SK-N-SH (cell line): ENCODE data around the gene CLINT1. TPM values are rescaled to one million over a fixed set of nuclear protein-coding genes. Genes with fewer than 3 reads are reported as not detected.

ENCODE experiments used
- CTCF ChIA-PET: fragments of 300-600, 350-600 bp; formaldehyde crosslinking; extraction: SDS; loops from one replicate; lab custom pipeline; 2021; lab: Yijun Ruan, JAX
- POLR2A ChIA-PET: fragments of 350-600 bp; sonication (Branson Sonifier 250); formaldehyde crosslinking; extraction: SDS; loops from one replicate; lab custom pipeline; 2020; ENCODE audit warnings: antibody characterized with exemption, inconsistent platforms; lab: Yijun Ruan, JAX
- DNase-seq: peaks from one replicate; pipeline ENCODE4 v3.0.0; 2012
- H2AFZ ChIP-seq: fragments of 200-600 bp; sonication (generic); 2 replicates; pipeline ENCODE4 v1.8.1; 2016; ENCODE audit warnings: antibody characterized with exemption, mild to moderate bottlenecking, low read depth
- H3F3A ChIP-seq: fragments of 200-600 bp; sonication (generic); replicated peaks from 2 replicates; pipeline ENCODE3; 2016; ENCODE audit warnings: antibody characterized with exemption, mild to moderate bottlenecking; ENCODE audit not compliant: insufficient read depth
- H3K27ac ChIP-seq, 2 experiments: fragments of 200-500 bp in 1 of 2; fragments of 200-600 bp in 1 of 2; sonication (Bioruptor generic) in 1 of 2; sonication (generic), shearing (Covaris generic) in 1 of 2; 2 replicates each; pipeline versions ENCODE4 v1.5.1 to v1.6.1; 2014 to 2016; ENCODE audit warnings: low read depth in 2 of 2, inconsistent platforms in 1 of 2, low read length in 1 of 2, mild to moderate bottlenecking in 1 of 2, mixed read lengths in 1 of 2
- H3K27me3 ChIP-seq: fragments of 200-600 bp; sonication (generic), shearing (Covaris generic); 2 replicates; pipeline ENCODE4 v1.6.1; 2016; ENCODE audit warnings: mixed run types; ENCODE audit not compliant: insufficient read depth
- H3K36me3 ChIP-seq, 2 experiments: fragments of 200-500 bp in 1 of 2; fragments of 200-600 bp in 1 of 2; sonication (Bioruptor generic) in 1 of 2; sonication (generic) in 1 of 2; replicated peaks in 1 of 2; 2 replicates each; pipeline versions ENCODE3 to v1.5.1; 2014 to 2016; ENCODE audit warnings: low read length in 1 of 2, mild to moderate bottlenecking in 1 of 2; ENCODE audit not compliant: insufficient read depth in 2 of 2, control insufficient read depth in 1 of 2
- H3K4me1 ChIP-seq, 2 experiments: fragments of 200-500 bp in 1 of 2; fragments of 200-600 bp in 1 of 2; sonication (Bioruptor generic) in 1 of 2; sonication (generic), shearing (Covaris generic) in 1 of 2; 2 replicates each; pipeline versions ENCODE4 v1.5.1 to v1.6.1; 2014 to 2016; ENCODE audit warnings: low read depth in 1 of 2, low read length in 1 of 2, mixed run types in 1 of 2; ENCODE audit not compliant: insufficient read depth in 2 of 2, control insufficient read depth in 1 of 2
- H3K4me2 ChIP-seq: fragments of 200-600 bp; sonication (generic), shearing (Covaris generic); 2 replicates; pipeline ENCODE4 v1.6.1; 2017; ENCODE audit warnings: mixed run types
- H3K4me3 ChIP-seq, 2 experiments: fragments of 200-500 bp in 1 of 2; fragments of 200-600 bp in 1 of 2; sonication (Bioruptor generic) in 1 of 2; sonication (generic), shearing (Covaris generic) in 1 of 2; 2 replicates each; pipeline versions ENCODE4 v1.5.1 to v1.8.1; 2014 to 2016; ENCODE audit warnings: low read depth in 2 of 2, inconsistent platforms in 1 of 2, low read length in 1 of 2, mild to moderate bottlenecking in 1 of 2, mixed read lengths in 1 of 2, moderate library complexity in 1 of 2
- H3K79me2 ChIP-seq: fragments of 200-600 bp; sonication (generic); 2 replicates; pipeline ENCODE4 v1.8.1; 2017; ENCODE audit warnings: mild to moderate bottlenecking; ENCODE audit not compliant: insufficient read depth
- H3K9ac ChIP-seq: fragments of 200-600 bp; sonication (generic); 2 replicates; pipeline ENCODE4 v1.6.1; 2017; ENCODE audit warnings: mixed run types
- H3K9me2 ChIP-seq: fragments of 200-600 bp; sonication (generic); 2 replicates; pipeline ENCODE4 v1.6.1; 2017; ENCODE audit warnings: mixed run types
- H3K9me3 ChIP-seq: fragments of 200-600 bp; sonication (generic); 2 replicates; pipeline ENCODE4 v1.6.1; 2017; ENCODE audit warnings: mixed run types, mild to moderate bottlenecking, moderate library complexity
- H4K20me1 ChIP-seq: fragments of 200-600 bp; sonication (generic); 2 replicates; pipeline ENCODE4 v1.6.1; 2017; ENCODE audit warnings: mild to moderate bottlenecking, mixed run types; ENCODE audit not compliant: insufficient read depth
- ELF1 ChIP-seq: IDR thresholded peaks from 2 replicates; pipeline ENCODE4 v1.4.0; 2012
- SMC3 ChIP-seq: IDR thresholded peaks from 2 replicates; pipeline ENCODE4 v1.6.1; 2012; ENCODE audit warnings: low read depth, low read length, improper control_type of control experiment
- WGBS: methylation state at CpG from one replicate; pipeline ENCODE4 v1.1.6; 2017; ENCODE audit warnings: low lambda C conversion rate; 5-methylcytosine and 5-hydroxymethylcytosine counted together
- polyA plus RNA-seq, 3 experiments: library from polyadenylated mRNA; depleted of rRNA; stranded (reverse); fragments of >200 nt; gene quantifications; 2 replicates each; pipeline ENCODE4 v1.2.3, GENCODE V29; 2012
- TF ChIP-seq, protein P1 (sequence below): IDR thresholded peaks from 2 replicates; pipeline ENCODE4 v1.6.1; 2012; ENCODE audit warnings: mild to moderate bottlenecking, low read depth, low read length, moderate library complexity
- TF ChIP-seq, protein P2 (sequence below): IDR thresholded peaks from 2 replicates; pipeline ENCODE4 v1.4.0; 2012; ENCODE audit warnings: low read depth, borderline replicate concordance
- TF ChIP-seq, protein P3 (sequence below): fragments of 150-350 bp; IDR thresholded peaks from 2 replicates; pipeline ENCODE4 v1.6.1; 2017; ENCODE audit warnings: antibody characterized with exemption, low read length, low read depth, borderline replicate concordance
- TF ChIP-seq, protein P4 (sequence below): fragments of 200-600 bp; sonication (generic); IDR thresholded peaks from 2 replicates; pipeline ENCODE4 v1.6.1; 2017; ENCODE audit warnings: antibody characterized with exemption, mild to moderate bottlenecking, moderate library complexity
- TF ChIP-seq, protein P5 (sequence below): IDR thresholded peaks from 2 replicates; pipeline ENCODE4 v1.4.0; 2012; ENCODE audit warnings: low read depth

The CLINT1 gene
- polyA plus RNA-seq, 1 of the 3 experiments (the other 2 are of a cell fraction) = 65.4 TPM

DNA sequence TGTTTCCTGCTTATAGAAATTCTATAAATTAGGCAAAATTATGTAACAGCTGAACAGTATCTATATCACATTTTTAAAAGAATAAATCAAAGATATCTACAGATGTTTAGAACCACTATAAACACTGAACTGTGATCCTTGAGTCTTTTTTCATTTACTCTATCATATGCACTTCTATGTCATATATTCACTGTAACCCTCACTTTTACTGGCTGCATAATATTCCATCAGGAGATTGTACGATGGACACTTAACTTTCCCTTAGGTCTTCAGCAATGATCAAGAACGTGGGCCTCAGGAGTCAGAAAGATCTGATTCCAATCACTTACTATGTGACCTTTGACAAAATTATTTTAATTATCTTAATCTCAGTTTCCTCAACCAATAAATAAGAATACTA lies 41.0 kb downstream of the CLINT1 start:
- Histone ChIP-seq H3K4me1 (peaks cover 0 to 6% of the 10 kb centered on the region in 2 experiments; a peak in 2 of 4 replicates), H3K36me3 (peaks cover 34% of the 10 kb centered on the region in 2 experiments), H4K20me1 (peaks cover 53% of the 10 kb centered on the region), H3K4me2 (no peak overlapping the region), H3K4me3 (no peak overlapping the region), H3F3A (peaks cover 24% of the 10 kb centered on the region), H3K27ac (no peak overlapping the region), H3K27me3 (no peaks in the 10 kb centered on the region), H3K9me2 (no peaks in the 10 kb centered on the region), H3K9ac (no peak overlapping the region), H2AFZ (no peak overlapping the region), H3K9me3 (no peaks in the 10 kb centered on the region), H3K79me2 (peaks cover 71% of the 10 kb centered on the region)
- ChIA-PET CTCF (interaction anchor here (0.7 to 2.8 kb wide), 15 partner anchors 14 to 1289 kb away, joined by 3 to 22 read pairs (median 6); no protein-coding TSS in a partner anchor), POLR2A (interaction anchor here (0.7 kb wide), 1 partner anchor 476 kb away, joined by 3 read pairs; no protein-coding TSS in a partner anchor)
- TF ChIP-seq, protein P1, sequence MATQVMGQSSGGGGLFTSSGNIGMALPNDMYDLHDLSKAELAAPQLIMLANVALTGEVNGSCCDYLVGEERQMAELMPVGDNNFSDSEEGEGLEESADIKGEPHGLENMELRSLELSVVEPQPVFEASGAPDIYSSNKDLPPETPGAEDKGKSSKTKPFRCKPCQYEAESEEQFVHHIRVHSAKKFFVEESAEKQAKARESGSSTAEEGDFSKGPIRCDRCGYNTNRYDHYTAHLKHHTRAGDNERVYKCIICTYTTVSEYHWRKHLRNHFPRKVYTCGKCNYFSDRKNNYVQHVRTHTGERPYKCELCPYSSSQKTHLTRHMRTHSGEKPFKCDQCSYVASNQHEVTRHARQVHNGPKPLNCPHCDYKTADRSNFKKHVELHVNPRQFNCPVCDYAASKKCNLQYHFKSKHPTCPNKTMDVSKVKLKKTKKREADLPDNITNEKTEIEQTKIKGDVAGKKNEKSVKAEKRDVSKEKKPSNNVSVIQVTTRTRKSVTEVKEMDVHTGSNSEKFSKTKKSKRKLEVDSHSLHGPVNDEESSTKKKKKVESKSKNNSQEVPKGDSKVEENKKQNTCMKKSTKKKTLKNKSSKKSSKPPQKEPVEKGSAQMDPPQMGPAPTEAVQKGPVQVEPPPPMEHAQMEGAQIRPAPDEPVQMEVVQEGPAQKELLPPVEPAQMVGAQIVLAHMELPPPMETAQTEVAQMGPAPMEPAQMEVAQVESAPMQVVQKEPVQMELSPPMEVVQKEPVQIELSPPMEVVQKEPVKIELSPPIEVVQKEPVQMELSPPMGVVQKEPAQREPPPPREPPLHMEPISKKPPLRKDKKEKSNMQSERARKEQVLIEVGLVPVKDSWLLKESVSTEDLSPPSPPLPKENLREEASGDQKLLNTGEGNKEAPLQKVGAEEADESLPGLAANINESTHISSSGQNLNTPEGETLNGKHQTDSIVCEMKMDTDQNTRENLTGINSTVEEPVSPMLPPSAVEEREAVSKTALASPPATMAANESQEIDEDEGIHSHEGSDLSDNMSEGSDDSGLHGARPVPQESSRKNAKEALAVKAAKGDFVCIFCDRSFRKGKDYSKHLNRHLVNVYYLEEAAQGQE = no peak
- TF ChIP-seq, protein P2, sequence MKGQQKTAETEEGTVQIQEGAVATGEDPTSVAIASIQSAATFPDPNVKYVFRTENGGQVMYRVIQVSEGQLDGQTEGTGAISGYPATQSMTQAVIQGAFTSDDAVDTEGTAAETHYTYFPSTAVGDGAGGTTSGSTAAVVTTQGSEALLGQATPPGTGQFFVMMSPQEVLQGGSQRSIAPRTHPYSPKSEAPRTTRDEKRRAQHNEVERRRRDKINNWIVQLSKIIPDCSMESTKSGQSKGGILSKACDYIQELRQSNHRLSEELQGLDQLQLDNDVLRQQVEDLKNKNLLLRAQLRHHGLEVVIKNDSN = no peak
- TF ChIP-seq, protein P3, sequence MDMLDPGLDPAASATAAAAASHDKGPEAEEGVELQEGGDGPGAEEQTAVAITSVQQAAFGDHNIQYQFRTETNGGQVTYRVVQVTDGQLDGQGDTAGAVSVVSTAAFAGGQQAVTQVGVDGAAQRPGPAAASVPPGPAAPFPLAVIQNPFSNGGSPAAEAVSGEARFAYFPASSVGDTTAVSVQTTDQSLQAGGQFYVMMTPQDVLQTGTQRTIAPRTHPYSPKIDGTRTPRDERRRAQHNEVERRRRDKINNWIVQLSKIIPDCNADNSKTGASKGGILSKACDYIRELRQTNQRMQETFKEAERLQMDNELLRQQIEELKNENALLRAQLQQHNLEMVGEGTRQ = no peak
- TF ChIP-seq, protein P4, sequence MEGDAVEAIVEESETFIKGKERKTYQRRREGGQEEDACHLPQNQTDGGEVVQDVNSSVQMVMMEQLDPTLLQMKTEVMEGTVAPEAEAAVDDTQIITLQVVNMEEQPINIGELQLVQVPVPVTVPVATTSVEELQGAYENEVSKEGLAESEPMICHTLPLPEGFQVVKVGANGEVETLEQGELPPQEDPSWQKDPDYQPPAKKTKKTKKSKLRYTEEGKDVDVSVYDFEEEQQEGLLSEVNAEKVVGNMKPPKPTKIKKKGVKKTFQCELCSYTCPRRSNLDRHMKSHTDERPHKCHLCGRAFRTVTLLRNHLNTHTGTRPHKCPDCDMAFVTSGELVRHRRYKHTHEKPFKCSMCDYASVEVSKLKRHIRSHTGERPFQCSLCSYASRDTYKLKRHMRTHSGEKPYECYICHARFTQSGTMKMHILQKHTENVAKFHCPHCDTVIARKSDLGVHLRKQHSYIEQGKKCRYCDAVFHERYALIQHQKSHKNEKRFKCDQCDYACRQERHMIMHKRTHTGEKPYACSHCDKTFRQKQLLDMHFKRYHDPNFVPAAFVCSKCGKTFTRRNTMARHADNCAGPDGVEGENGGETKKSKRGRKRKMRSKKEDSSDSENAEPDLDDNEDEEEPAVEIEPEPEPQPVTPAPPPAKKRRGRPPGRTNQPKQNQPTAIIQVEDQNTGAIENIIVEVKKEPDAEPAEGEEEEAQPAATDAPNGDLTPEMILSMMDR = no peak
- DNase-seq = no peak
- 92% methylated on average over 2 of the region's 2 CpGs for WGBS

DNA sequence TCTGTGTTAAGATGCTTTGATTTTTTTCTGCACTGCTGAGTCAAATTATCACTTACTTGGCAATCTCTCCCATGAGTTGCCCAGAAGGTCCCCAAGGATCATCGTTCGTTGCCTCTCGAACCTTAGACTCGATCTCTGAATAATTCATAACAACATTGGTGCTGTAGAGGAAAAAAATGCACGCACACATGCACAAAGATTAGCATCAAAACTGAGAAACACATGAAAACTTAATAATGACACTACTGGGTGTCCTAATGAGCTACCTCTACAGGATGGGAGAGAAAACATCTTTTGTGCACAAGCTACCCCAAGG lies 41.6 kb downstream of the CLINT1 start:
- Histone ChIP-seq H3K36me3 (peaks cover 39 to 40% of the 10 kb centered on the region in 2 experiments), H3K27me3 (no peaks in the 10 kb centered on the region), H3K9me3 (no peaks in the 10 kb centered on the region), H2AFZ (no peak overlapping the region), H4K20me1 (peaks cover 53% of the 10 kb centered on the region), H3K27ac (peak overlapping the region in 1 of 2 experiments; percentile 39; a peak in 1 of 4 replicates), H3K79me2 (peaks cover 65% of the 10 kb centered on the region), H3K4me1 (peaks cover 0 to 6% of the 10 kb centered on the region in 2 experiments; a peak in 2 of 4 replicates), H3K4me2 (no peak overlapping the region), H3F3A (peaks cover 24% of the 10 kb centered on the region), H3K9me2 (no peaks in the 10 kb centered on the region), H3K4me3 (no peak overlapping the region), H3K9ac (no peak overlapping the region)
- no peak for TF ChIP-seq ELF1
- TF ChIP-seq, protein P1 = no peak
- TF ChIP-seq, protein P5, sequence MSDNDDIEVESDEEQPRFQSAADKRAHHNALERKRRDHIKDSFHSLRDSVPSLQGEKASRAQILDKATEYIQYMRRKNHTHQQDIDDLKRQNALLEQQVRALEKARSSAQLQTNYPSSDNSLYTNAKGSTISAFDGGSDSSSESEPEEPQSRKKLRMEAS = no peak
- no peak for TF ChIP-seq SMC3
- POLR2A ChIA-PET = interaction anchor here (0.7 kb wide), 1 partner anchor 477 kb away, joined by 3 read pairs; no protein-coding TSS in a partner anchor
- CTCF ChIA-PET = interaction anchor here (0.6 to 2.8 kb wide), 24 partner anchors 11 to 1315 kb away, joined by 3 to 22 read pairs (median 4); no protein-coding TSS in a partner anchor
- DNase-seq = no peak
- 93% methylated on average over 5 of the region's 5 CpGs for WGBS
